GM12878 (cell line): ENCODE measurements around the gene CYB5R3. TPM values are rescaled to one million over a fixed set of nuclear protein-coding genes. Genes with fewer than 3 reads are reported as not detected.

Source experiments
- ATAC-seq: fragments of 200-7000 bp; cut with Tn5 transposase; 3 replicates; pipeline ENCODE4 v1.9.1; 2020; ENCODE audit warnings: mild to moderate bottlenecking, moderate library complexity
- BruUV-seq: library from RNA; stranded (reverse); fragments of 400-500 nt; replicated peaks from 2 replicates; lab custom pipeline; 2021; lab: Mats Ljungman, UMichigan
- CTCF ChIA-PET: fragments of 300-600 bp; sonication (Branson Sonifier 250); formaldehyde crosslinking; extraction: SDS; loops from one replicate; lab custom pipeline; 2021; ENCODE audit warnings: inconsistent platforms; lab: Yijun Ruan, JAX
- POLR2A ChIA-PET: fragments of 350-600 bp; formaldehyde crosslinking; extraction: SDS; loops from one replicate; lab custom pipeline; 2021; ENCODE audit warnings: inconsistent platforms; lab: Charles Lee
- RAD21 ChIA-PET: fragments of 300-600 bp; sonication (Branson Sonifier 250); formaldehyde crosslinking; loops from one replicate; lab custom pipeline; 2023; ENCODE audit warnings: antibody characterized with exemption; ENCODE audit not compliant: unreplicated experiment; lab: Charles Lee
- SMC1A ChIA-PET: fragments of 300-600 bp; sonication (Branson Sonifier 250); formaldehyde crosslinking; loops from one replicate; lab custom pipeline; 2023; ENCODE audit not compliant: unreplicated experiment, uncharacterized antibody; lab: Charles Lee
- DNase-seq: peaks from one replicate; pipeline ENCODE4 v3.0.0-alpha.2; 2011; ENCODE audit warnings: low read depth, low spot score
- FAIRE-seq: peaks from 3 replicates; lab custom pipeline; 2011; peaks lifted over from hg19 to GRCh38; lab: Jason Lieb, UNC
- H2AFZ ChIP-seq: 2 replicates; pipeline ENCODE4 v1.6.0; 2011; ENCODE audit warnings: low read depth, low read length, control low read depth; ENCODE audit not compliant: control insufficient read depth
- H3K27ac ChIP-seq: 2 replicates; pipeline ENCODE4 v1.5.1; 2011; ENCODE audit warnings: control low read depth; ENCODE audit not compliant: control insufficient read depth, insufficient read depth
- H3K27me3 ChIP-seq, 2 experiments: replicated peaks in 1 of 2; 2 replicates each; pipeline versions ENCODE4 v1.6.0 to v1.6.1; 2011; ENCODE audit warnings: low read length in 1 of 2; ENCODE audit not compliant: control insufficient read depth in 2 of 2, insufficient read depth in 2 of 2
- H3K36me3 ChIP-seq, 2 experiments: 2 replicates each; pipeline ENCODE4 v1.5.1; 2011; ENCODE audit warnings: low read length in 1 of 2; ENCODE audit not compliant: control insufficient read depth in 2 of 2, insufficient read depth in 2 of 2
- H3K4me1 ChIP-seq: 2 replicates; pipeline ENCODE4 v1.6.1; 2011; ENCODE audit warnings: mild to moderate bottlenecking, low read length, moderate library complexity, mixed read lengths; ENCODE audit not compliant: control insufficient read depth, insufficient read depth
- H3K4me2 ChIP-seq: 2 replicates; pipeline ENCODE4 v1.6.0; 2011; ENCODE audit warnings: control low read depth; ENCODE audit not compliant: control insufficient read depth, insufficient read depth
- H3K4me3 ChIP-seq: fragments of 200-600 bp; sonication (generic); 2 replicates; pipeline ENCODE4 v1.5.1; 2016
- H3K79me2 ChIP-seq: 2 replicates; pipeline ENCODE4 v1.6.0; 2011; ENCODE audit warnings: low read length; ENCODE audit not compliant: control insufficient read depth, insufficient read depth
- H3K9ac ChIP-seq: 2 replicates; pipeline ENCODE4 v1.8.0; 2011; ENCODE audit warnings: low read length, control low read depth, mixed read lengths; ENCODE audit not compliant: control insufficient read depth, insufficient read depth
- H3K9me3 ChIP-seq: replicated peaks from 3 replicates; pipeline ENCODE4 v1.5.1; 2011; ENCODE audit warnings: mild to moderate bottlenecking, low read length; ENCODE audit not compliant: control insufficient read depth, insufficient read depth
- H4K20me1 ChIP-seq: 2 replicates; pipeline ENCODE4 v1.6.0; 2011; ENCODE audit not compliant: control insufficient read depth, insufficient read depth
- BACH1 ChIP-seq: fragments of 450-650 bp; IDR thresholded peaks from 2 replicates; pipeline ENCODE4 v1.6.1; 2017; ENCODE audit warnings: mild to moderate bottlenecking, borderline replicate concordance
- CHD4 ChIP-seq: fragments of 200-600 bp; sonication (generic); IDR thresholded peaks from 2 replicates; pipeline ENCODE4 v1.6.1; 2016; ENCODE audit warnings: mild to moderate bottlenecking
- SMC3 ChIP-seq: IDR thresholded peaks from 2 replicates; pipeline ENCODE4 v1.6.1; 2011; ENCODE audit warnings: low read length, improper control_type of control experiment, borderline replicate concordance
- WGBS: methylation state at CpG from one replicate; pipeline ENCODE4 v1.1.6; 2016; ENCODE audit warnings: low lambda C conversion rate; ENCODE audit not compliant: insufficient replicate concordance, insufficient coverage; ENCODE audit errors: missing lambda C conversion rate; 5-methylcytosine and 5-hydroxymethylcytosine counted together
- in situ Hi-C: fragments of 300-500 bp; cut with MboI; formaldehyde crosslinking; loops from 9 replicates; pipeline ENCODE4 v1.14.3; 2018; ENCODE audit warnings: mixed read lengths
- intact Hi-C: fragments of 100-400 bp; cut with micrococcal nuclease; formaldehyde crosslinking; loops from one replicate; pipeline ENCODE4 v1.14.2; 2022; ENCODE audit not compliant: unreplicated experiment
- polyA plus RNA-seq, 11 experiments: library from polyadenylated mRNA; depleted of rRNA in 4 of 11; unstranded in 6 of 11; stranded (reverse) in 5 of 11; fragments of >200 nt; fragmentation: Nextera tagmentation in 4 of 11; fragmentation: Illumina TruSeq in 1 of 11; extraction: Ambion mirVana in 4 of 11; extraction: Trizol in 1 of 11; gene quantifications; 1 replicate in 1 of 11; 2 replicates in 10 of 11; pipeline versions ENCODE4 v1.2.1 to v1.2.3, GENCODE V29; 2011 to 2016; ENCODE audit warnings: inconsistent platforms in 2 of 11, missing spikeins in 2 of 11, low read depth in 1 of 11
- total RNA-seq, 4 experiments: library from RNA; depleted of rRNA in 3 of 4; stranded (reverse); fragments of >200 nt in 3 of 4; fragmentation: Illumina TruSeq in 1 of 4; extraction: Trizol in 1 of 4; gene quantifications; 2 replicates each; pipeline versions ENCODE4 v1.2.1 to v1.2.3, GENCODE V29; 2013 to 2021
- TF ChIP-seq, protein P1 (sequence below): fragments of 450-650 bp; IDR thresholded peaks from 2 replicates; pipeline ENCODE4 v1.6.1; 2018; ENCODE audit warnings: mild to moderate bottlenecking, low read depth, moderate library complexity; ENCODE audit not compliant: partially characterized antibody

CYB5R3 gene
- total and polyA plus RNA-seq, 10 of the 15 experiments (the other 5 are each of a cell fraction or from before 2014, with no cell fraction given): 2.0 to 119 (median 67.8) TPM

DNA sequence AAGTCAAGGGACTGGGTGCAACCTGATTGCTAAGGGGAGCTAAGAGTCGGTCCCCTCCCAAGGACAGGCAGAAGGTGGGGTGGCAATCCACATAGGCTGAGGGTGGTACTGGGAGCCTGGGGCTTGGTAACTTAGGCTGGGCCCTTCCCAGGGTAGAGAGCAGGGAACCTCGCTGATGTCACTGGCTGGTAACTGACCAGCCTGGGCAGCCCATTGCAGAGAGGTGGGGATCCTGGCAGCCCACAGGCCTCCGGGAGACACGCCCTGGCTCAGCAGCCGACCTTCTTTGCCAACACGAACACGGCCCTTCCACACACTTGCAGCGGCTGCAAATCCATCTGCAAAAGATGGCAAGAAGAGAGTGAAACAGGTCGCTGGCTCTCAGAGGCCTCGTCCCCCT lies 46.1 kb upstream of the CYB5R3 start:
- 84% methylated on average over 10 of the region's 10 CpGs for WGBS
- no peak overlapping the region for H3K4me2 ChIP-seq
- TF ChIP-seq CHD4 (no peak), BACH1 (no peak), SMC3 (no peak)
- TF ChIP-seq, protein P1, sequence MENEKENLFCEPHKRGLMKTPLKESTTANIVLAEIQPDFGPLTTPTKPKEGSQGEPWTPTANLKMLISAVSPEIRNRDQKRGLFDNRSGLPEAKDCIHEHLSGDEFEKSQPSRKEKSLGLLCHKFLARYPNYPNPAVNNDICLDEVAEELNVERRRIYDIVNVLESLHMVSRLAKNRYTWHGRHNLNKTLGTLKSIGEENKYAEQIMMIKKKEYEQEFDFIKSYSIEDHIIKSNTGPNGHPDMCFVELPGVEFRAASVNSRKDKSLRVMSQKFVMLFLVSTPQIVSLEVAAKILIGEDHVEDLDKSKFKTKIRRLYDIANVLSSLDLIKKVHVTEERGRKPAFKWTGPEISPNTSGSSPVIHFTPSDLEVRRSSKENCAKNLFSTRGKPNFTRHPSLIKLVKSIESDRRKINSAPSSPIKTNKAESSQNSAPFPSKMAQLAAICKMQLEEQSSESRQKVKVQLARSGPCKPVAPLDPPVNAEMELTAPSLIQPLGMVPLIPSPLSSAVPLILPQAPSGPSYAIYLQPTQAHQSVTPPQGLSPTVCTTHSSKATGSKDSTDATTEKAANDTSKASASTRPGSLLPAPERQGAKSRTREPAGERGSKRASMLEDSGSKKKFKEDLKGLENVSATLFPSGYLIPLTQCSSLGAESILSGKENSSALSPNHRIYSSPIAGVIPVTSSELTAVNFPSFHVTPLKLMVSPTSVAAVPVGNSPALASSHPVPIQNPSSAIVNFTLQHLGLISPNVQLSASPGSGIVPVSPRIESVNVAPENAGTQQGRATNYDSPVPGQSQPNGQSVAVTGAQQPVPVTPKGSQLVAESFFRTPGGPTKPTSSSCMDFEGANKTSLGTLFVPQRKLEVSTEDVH: no peak
- H4K20me1 ChIP-seq: no peaks in the 10 kb centered on the region
- ATAC-seq: no peak
- H3K79me2 ChIP-seq: no peaks in the 10 kb centered on the region
- no peak for FAIRE-seq
- no peak overlapping the region for H3K9ac ChIP-seq
- no TSS peak for BruUV-seq
- intact Hi-C loops: no loop called here
- peaks cover 16% of the 10 kb centered on the region for H3K4me1 ChIP-seq
- no peak overlapping the region for H3K4me3 ChIP-seq
- no peak overlapping the region for H2AFZ ChIP-seq
- RAD21 ChIA-PET: no interaction called here
- H3K27ac ChIP-seq: no peak overlapping the region
- no peaks in the 10 kb centered on the region for H3K27me3 ChIP-seq
- peaks cover 0 to 25% of the 10 kb centered on the region in 2 experiments; a peak in 3 of 4 replicates for H3K36me3 ChIP-seq
- DNase-seq: no peak
- in situ Hi-C loops: no loop called here
- CTCF ChIA-PET: no interaction called here
- POLR2A ChIA-PET: no interaction called here
- no peaks in the 10 kb centered on the region for H3K9me3 ChIP-seq
- SMC1A ChIA-PET: no interaction called here
